ENCODE data around the gene KLHL1.

KLHL1 gene

DNA sequence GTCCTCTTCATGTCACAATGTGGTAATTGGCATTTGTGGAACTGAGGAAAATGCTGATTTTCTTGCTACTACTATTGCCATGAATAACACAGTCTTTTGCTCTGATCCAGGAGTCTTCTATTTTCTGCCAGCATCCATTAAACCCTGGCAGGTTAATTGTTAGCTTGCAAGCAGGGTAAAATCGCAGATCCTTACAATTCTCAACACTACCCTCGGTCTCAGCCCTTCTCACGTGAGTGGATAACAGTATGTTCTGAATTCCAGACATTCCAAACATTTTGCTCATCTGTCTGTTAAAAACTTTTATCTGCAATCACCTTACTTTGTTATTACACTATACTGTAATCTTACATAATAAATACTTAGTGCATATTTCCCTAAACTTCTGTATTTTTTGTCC, 251.9 kb downstream of the KLHL1 start:
- Histone ChIP-seq H3K4me1 (ENCODE audit: insufficient read depth, low read length, poor library complexity, severe bottlenecking) (no peaks in the 10 kb centered on the region), H3F3A (ENCODE audit: low read depth) (no peaks in the 10 kb centered on the region), H3K79me2 (ENCODE audit: insufficient read depth, low read length) (no peaks in the 10 kb centered on the region), H3K9ac (ENCODE audit: low read depth, low read length, poor library complexity, severe bottlenecking) (no peak overlapping the region), H3K9me3 (ENCODE audit: insufficient read depth, low read depth, low read length) (no peaks in the 10 kb centered on the region), H2AFZ (ENCODE audit: low read length) (no peak overlapping the region), H3K9me2 (replicated peaks; ENCODE audit: low read depth, low read length) (no peaks in the 10 kb centered on the region), H3K4me3 (ENCODE audit: low read length, poor library complexity, severe bottlenecking) (no peak overlapping the region), H4K20me1 (ENCODE audit: insufficient read depth, low read length, poor library complexity, severe bottlenecking) (no peaks in the 10 kb centered on the region), H3K27me3 (ENCODE audit: insufficient read depth, low read length, poor library complexity, severe bottlenecking) (no peaks in the 10 kb centered on the region), H3K4me2 (ENCODE audit: low read depth, low read length, poor library complexity, severe bottlenecking) (no peak overlapping the region), H3K36me3 (ENCODE audit: insufficient read depth, low read length) (no peaks in the 10 kb centered on the region)
- TF ChIP-seq, protein P1, sequence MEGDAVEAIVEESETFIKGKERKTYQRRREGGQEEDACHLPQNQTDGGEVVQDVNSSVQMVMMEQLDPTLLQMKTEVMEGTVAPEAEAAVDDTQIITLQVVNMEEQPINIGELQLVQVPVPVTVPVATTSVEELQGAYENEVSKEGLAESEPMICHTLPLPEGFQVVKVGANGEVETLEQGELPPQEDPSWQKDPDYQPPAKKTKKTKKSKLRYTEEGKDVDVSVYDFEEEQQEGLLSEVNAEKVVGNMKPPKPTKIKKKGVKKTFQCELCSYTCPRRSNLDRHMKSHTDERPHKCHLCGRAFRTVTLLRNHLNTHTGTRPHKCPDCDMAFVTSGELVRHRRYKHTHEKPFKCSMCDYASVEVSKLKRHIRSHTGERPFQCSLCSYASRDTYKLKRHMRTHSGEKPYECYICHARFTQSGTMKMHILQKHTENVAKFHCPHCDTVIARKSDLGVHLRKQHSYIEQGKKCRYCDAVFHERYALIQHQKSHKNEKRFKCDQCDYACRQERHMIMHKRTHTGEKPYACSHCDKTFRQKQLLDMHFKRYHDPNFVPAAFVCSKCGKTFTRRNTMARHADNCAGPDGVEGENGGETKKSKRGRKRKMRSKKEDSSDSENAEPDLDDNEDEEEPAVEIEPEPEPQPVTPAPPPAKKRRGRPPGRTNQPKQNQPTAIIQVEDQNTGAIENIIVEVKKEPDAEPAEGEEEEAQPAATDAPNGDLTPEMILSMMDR (conservative IDR thresholded peaks at IDR 0.05; ENCODE audit: low read length) = no peak
- no peak for TF ChIP-seq EZH2phosphoT487 (IDR thresholded peaks at IDR 0.05; ENCODE audit: borderline replicate concordance)

- no peaks in the 10 kb centered on the region for H3K36me3 ChIP-seq (ENCODE audit: insufficient read depth, low read length)
- H3K4me1 ChIP-seq (ENCODE audit: insufficient read depth, low read length, poor library complexity, severe bottlenecking) = no peaks in the 10 kb centered on the region
- no peak overlapping the region for H2AFZ ChIP-seq (ENCODE audit: low read length)
- H3F3A ChIP-seq (ENCODE audit: low read depth) = no peaks in the 10 kb centered on the region
- no peaks in the 10 kb centered on the region for H3K9me3 ChIP-seq (ENCODE audit: insufficient read depth, low read depth, low read length)
- H3K9ac ChIP-seq (ENCODE audit: low read depth, low read length, poor library complexity, severe bottlenecking) = no peak overlapping the region
- TF ChIP-seq, protein P1 (conservative IDR thresholded peaks at IDR 0.05; ENCODE audit: low read length) = no peak
- H3K9me2 ChIP-seq (replicated peaks; ENCODE audit: low read depth, low read length) = no peaks in the 10 kb centered on the region
- H4K20me1 ChIP-seq (ENCODE audit: insufficient read depth, low read length, poor library complexity, severe bottlenecking) = no peaks in the 10 kb centered on the region
- no peaks in the 10 kb centered on the region for H3K27me3 ChIP-seq (ENCODE audit: insufficient read depth, low read length, poor library complexity, severe bottlenecking)
- H3K4me3 ChIP-seq (ENCODE audit: low read length, poor library complexity, severe bottlenecking) = no peak overlapping the region
- no peaks in the 10 kb centered on the region for H3K79me2 ChIP-seq (ENCODE audit: insufficient read depth, low read length)
- H3K4me2 ChIP-seq (ENCODE audit: low read depth, low read length, poor library complexity, severe bottlenecking) = no peak overlapping the region
These were observed 279.7 kb downstream of the KLHL1 start for GRCh38 chr13:69828527-69828926.

GRCh38 chr13:69820180-69820579, 288.1 kb downstream of the KLHL1 start:
- H3K9ac ChIP-seq (ENCODE audit: low read depth, low read length, poor library complexity, severe bottlenecking) = no peak overlapping the region
- H2AFZ ChIP-seq (ENCODE audit: low read length) = no peak overlapping the region
- H3K4me1 ChIP-seq (ENCODE audit: insufficient read depth, low read length, poor library complexity, severe bottlenecking) = no peaks in the 10 kb centered on the region
- H3K4me3 ChIP-seq (ENCODE audit: low read length, poor library complexity, severe bottlenecking) = no peak overlapping the region
- H3K4me2 ChIP-seq (ENCODE audit: low read depth, low read length, poor library complexity, severe bottlenecking) = no peak overlapping the region
- no peaks in the 10 kb centered on the region for H3K9me3 ChIP-seq (ENCODE audit: insufficient read depth, low read depth, low read length)
- no peaks in the 10 kb centered on the region for H4K20me1 ChIP-seq (ENCODE audit: insufficient read depth, low read length, poor library complexity, severe bottlenecking)
- H3K27me3 ChIP-seq (ENCODE audit: insufficient read depth, low read length, poor library complexity, severe bottlenecking) = no peaks in the 10 kb centered on the region
- H3K9me2 ChIP-seq (replicated peaks; ENCODE audit: low read depth, low read length) = no peaks in the 10 kb centered on the region
- TF ChIP-seq EZH2phosphoT487 (IDR thresholded peaks at IDR 0.05; ENCODE audit: borderline replicate concordance) = no peak
- TF ChIP-seq, protein P1 (conservative IDR thresholded peaks at IDR 0.05; ENCODE audit: low read length) = no peak
- H3K79me2 ChIP-seq (ENCODE audit: insufficient read depth, low read length) = no peaks in the 10 kb centered on the region
- H3F3A ChIP-seq (ENCODE audit: low read depth) = no peaks in the 10 kb centered on the region
- no peaks in the 10 kb centered on the region for H3K36me3 ChIP-seq (ENCODE audit: insufficient read depth, low read length)

All from Loucy (cell line).